Activated T-helper 1 cell treated with Interleukin-2 at 50 U/mL for 16 hours (primary cell): ENCODE results near the gene AP3D1.
"Not testable (repeated sequence)": the region's sequence is repeated elsewhere in the genome, so short reads cannot be mapped to it uniquely, and the experiment has no call there.

Source experiments
- DNase-seq: peaks from one replicate; pipeline ENCODE4 v3.0.0-alpha.2; 2020; ENCODE audit warnings: low read depth

Gene AP3D1

DNA sequence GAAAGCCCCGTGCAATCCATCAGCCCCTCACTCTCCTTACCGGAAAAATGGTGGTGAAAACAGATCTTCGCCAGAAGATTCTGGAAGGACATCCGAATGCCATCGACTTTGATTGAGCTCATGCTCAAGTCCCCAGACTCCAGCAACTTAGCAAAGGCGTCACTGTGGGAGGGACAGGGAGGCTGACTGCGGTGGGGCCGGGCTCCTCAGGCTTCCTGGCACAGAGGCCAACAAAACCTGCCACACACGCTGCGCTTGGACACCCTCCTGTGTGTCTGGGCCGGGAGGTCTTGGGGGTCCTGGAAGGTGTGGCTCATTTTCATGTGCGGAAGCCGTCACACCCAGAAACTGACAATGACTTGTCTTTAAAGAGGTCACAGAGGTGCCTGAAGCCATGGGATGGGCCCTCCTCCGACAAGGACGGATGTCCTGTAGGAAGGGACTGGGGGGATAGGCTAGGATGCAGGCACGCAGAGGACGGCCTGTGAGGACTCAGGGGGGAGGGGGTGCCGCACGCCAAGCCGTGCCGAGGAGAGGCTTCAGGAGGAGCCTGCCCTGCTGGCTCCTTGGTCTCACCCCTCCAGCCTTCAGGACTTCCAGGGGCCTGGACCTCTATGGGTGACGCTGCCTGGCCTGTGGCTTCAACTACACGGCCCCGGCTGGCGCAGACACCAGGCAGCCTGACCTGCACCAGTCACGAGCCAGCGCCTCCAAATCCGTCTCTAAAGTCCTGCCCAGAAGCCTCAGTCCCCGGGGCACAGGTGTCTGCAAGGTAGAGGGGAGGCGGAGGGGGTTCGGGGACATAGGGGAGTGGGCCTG is 42.1 kb downstream of the AP3D1 start:
- DNase-seq, result no peak

GRCh38 chr19:2108251-2109016 is 42.9 kb downstream of the AP3D1 start:
- DNase-seq, result no peak

- DNase-seq, result no peak
Observed at GRCh38 chr19:2103045-2103707, 48.2 kb downstream of the AP3D1 start.

- no peak for DNase-seq
Observed at GRCh38 chr19:2101417-2102335, 49.7 kb downstream of the AP3D1 start.

DNA sequence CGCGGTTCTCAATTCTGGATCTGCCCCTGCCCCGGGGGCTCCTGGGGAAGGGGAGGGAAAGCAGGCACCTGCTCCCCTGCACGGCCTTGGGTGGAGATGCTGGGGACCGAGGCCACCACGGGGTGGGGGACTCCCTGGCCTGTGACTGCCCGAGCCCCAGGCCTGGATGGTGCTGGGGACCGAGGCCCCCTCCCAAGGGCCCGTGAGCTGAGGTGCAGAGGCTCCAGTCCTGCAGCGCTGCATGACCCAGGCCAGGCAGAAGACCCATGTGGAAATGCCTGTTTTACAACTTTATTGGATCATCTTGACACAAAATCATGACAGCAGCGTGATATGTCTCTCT is 50.7 kb downstream of the AP3D1 start:
- DNase-seq, result no peak

GRCh38 chr19:2099937-2100718 is 51.2 kb downstream of the AP3D1 start:
- no peak for DNase-seq

- DNase-seq, result no peak
Observed at GRCh38 chr19:2099054-2099501, 52.3 kb downstream of the AP3D1 start.

DNA sequence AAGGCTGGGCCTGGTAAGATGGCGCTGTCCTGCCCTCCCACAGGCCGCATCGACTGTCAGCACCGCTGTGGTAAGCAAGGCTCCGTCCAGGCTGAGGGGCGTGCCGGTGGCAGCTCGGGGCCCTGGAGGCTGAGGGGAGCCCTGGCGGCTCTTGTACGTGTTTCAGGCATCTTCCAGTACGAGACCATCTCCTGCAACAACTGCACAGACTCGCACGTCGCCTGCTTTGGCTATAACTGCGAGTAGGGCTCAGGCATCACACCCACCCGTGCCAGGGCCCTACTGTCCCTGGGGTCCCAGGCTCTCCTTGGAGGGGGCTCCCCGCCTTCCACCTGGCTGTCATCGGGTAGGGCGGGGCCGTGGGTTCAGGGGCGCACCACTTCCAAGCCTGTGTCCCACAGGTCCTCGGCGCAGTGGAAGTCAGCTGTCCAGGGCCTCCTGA is 53.5 kb downstream of the AP3D1 start:
- DNase-seq, result no peak

DNA sequence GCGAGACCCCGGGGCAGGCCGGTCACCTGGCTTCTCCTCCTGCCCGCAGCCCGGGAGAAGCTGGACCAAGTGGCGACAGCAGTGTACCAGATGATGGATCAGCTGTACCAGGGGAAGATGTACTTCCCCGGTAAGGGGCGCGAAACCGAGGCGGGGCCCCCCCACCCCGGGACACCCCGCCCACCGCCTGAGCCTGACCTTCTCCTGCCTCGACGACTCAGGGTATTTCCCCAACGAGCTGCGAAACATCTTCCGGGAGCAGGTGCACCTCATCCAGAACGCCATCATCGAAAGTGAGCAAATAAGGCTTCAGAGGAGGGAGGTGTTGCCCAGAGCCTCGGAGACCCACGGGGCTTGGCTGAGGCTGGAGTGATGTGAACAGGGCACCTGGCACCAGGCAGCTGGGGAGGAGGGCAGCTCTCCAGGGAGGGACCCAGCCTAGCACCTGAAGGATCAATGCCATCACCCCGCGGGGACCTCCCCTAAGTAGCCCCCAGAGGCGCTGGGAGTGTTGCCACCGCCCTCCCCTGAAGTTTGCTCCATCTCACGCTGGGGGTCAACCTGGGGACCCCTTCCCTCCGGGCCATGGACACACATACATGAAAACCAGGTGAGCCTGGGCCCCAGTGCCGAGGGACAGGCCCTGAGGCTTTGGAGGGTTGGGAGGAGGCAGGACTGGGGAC is 54.0 kb downstream of the AP3D1 start:
- no peak for DNase-seq

DNA sequence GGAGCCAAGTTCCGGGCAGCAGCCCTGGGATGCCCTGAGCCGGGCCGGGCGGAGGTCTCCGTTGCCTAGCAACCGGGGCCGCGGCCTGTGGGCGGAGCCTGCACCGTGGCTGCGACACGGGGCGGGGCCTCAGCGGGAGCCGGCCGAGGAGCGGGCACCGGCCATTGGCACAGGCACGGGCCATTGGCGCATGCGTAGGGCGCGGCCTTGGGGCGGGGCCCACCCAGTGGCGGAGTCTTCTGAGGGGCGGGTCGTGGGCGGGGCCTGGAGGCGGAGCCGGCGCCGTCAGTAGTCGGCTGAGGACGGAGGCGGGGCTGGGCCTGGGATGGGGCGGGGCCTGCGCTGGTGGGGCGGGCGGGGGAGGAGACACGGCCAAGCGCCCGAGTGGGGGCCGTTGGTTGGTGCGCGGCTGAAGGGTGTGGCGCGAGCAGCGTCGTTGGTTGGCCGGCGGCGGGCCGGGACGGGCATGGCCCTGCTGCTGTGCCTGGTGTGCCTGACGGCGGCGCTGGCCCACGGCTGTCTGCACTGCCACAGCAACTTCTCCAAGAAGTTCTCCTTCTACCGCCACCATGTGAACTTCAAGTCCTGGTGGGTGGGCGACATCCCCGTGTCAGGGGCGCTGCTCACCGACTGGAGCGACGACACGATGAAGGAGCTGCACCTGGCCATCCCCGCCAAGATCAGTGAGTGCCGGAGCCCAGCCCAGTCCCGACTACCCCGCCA is 54.7 kb downstream of the AP3D1 start, which contains the start of gene IZUMO4:
Gene IZUMO4 (plus strand): TSS at position 436 of the 723 bp plus-strand sequence. CDS start 31 bp downstream, at position 467.
- DNase-seq, result peak; percentile 100

GRCh38 chr19:2096034-2096479 is 55.3 kb downstream of the AP3D1 start, which contains the start of gene MOB3A:
Gene MOB3A, minus strand, starts transcription at chr19:2096326. Its CDS starts 17,766 bp downstream, at chr19:2078560.
- DNase-seq, result peak; percentile 79

DNA sequence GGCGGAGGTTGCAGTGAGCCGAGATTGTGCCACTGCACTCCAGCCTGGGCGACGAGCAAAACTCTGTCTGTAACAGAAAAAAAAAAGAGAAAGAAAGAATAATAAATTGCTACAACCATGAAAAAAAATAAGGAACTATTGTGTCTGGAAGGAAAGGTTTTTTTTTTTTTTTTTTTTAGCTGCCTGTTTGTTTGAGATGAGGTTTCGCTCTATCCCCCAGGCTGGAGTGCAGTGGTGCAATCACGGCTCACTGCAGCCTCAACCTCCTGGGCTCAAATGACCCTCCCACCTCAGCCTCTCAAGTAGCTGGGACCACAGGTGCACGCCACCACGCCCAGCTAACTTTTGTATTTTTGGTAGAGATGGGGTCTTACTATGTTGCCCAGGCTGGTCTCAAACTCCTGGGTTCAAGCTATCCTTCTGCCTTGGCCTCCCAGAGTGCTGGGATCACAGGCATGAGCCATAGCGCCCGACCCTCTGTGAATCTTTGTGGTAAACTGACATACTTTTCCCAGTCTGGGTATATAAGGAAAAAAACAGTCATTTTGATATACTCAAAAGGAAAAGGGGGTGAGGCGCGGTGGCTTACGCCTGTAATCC is 59.3 kb downstream of the AP3D1 start:
- not testable (repeated sequence) for DNase-seq

GRCh38 chr19:2089727-2090053 is 61.7 kb downstream of the AP3D1 start:
- no peak for DNase-seq

- DNase-seq, result no peak
Observed at GRCh38 chr19:2089001-2089711, 62.2 kb downstream of the AP3D1 start.

GRCh38 chr19:2087621-2088100 is 63.7 kb downstream of the AP3D1 start:
- no peak for DNase-seq

GRCh38 chr19:2086695-2087620 is 64.4 kb downstream of the AP3D1 start:
- not testable (repeated sequence) for DNase-seq
